Measurements from ENCODE around the gene LAMA2. TPM values are rescaled to one million over a fixed set of nuclear protein-coding genes. Genes with fewer than 3 reads are reported as not detected.

The LAMA2 gene
- total RNA-seq, 2 experiments from 2014 or later: 0.69 to 1.5 TPM

GRCh38 chr6:129314575-129314974 lies 431.6 kb downstream of the LAMA2 start:
- intact Hi-C loops (cut with micrococcal nuclease): no loop called here
- ChIA-PET CTCF (no interaction called here), POLR2A (no interaction called here)
- H3K4me1 Mint-ChIP-seq (ENCODE audit: low read depth): no peaks in the 10 kb centered on the region
- TF ChIP-seq, protein P1, sequence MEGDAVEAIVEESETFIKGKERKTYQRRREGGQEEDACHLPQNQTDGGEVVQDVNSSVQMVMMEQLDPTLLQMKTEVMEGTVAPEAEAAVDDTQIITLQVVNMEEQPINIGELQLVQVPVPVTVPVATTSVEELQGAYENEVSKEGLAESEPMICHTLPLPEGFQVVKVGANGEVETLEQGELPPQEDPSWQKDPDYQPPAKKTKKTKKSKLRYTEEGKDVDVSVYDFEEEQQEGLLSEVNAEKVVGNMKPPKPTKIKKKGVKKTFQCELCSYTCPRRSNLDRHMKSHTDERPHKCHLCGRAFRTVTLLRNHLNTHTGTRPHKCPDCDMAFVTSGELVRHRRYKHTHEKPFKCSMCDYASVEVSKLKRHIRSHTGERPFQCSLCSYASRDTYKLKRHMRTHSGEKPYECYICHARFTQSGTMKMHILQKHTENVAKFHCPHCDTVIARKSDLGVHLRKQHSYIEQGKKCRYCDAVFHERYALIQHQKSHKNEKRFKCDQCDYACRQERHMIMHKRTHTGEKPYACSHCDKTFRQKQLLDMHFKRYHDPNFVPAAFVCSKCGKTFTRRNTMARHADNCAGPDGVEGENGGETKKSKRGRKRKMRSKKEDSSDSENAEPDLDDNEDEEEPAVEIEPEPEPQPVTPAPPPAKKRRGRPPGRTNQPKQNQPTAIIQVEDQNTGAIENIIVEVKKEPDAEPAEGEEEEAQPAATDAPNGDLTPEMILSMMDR (IDR thresholded peaks at IDR 0.05): no peak
- H3K36me3 Mint-ChIP-seq (ENCODE audit: low read depth): no peaks in the 10 kb centered on the region
- H3K27ac Mint-ChIP-seq: no peak overlapping the region
- peaks cover 18% of the 10 kb centered on the region for H3K27me3 Mint-ChIP-seq
- no peaks in the 10 kb centered on the region for H3K9me3 Mint-ChIP-seq
- no peak for ATAC-seq
- no peak for DNase-seq
- H3K4me3 Mint-ChIP-seq: no peak overlapping the region

DNA sequence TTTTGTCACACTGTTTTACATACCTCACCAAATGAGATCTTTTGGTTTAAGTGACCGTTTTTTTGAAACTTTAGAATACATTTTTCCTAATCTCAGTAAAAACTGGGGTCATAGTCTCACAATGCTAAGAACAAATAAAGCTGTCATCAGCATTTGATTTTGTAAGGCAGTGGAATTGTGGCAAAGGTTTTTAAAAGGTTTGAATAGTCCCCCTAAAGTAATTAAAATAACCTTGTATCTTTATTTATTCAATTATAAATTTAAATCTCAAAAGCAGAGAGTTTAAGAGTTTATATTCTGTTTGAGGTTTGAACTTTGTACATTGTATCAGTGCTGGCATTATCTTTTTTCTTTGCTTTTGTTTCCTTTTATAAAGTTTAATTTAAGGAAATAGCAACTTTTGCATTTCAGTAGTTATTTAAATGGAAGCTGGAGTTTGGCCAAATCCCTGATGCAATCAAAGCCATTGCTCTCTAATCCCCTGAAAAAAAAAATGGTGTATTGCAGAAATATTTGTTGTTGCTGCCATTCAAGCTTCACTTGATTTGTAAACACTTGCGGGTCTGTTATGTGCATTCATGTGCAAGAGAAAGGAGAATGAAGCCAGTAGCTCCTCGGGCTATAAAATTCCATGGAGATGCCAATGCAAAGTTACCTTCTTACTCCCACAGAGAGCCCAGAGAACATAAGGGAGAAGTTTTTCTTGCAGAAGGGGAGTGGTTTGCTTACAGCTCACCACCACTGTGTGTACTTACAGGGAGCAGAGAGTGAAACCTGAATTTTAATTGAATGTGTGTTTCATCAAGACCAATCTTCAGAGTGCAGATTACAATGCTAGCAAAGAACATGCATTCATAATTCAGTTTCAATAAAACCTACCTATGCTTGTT lies 435.2 kb downstream of the LAMA2 start:
- Mint-ChIP-seq H3K4me1 (ENCODE audit: low read depth) (no peaks in the 10 kb centered on the region), H3K4me3 (no peak overlapping the region), H3K9me3 (no peaks in the 10 kb centered on the region), H3K27me3 (peaks cover 16% of the 10 kb centered on the region), H3K27ac (no peak overlapping the region), H3K36me3 (ENCODE audit: low read depth) (no peaks in the 10 kb centered on the region)
- POLR2A ChIA-PET: interaction anchor here (0.7 kb wide), 1 partner anchor 1920 kb away, joined by 3 read pairs; no protein-coding TSS in a partner anchor
- no peak for ATAC-seq
- TF ChIP-seq, protein P1 (IDR thresholded peaks at IDR 0.05): no peak
- no peak for DNase-seq
- CTCF ChIA-PET: no interaction called here
- intact Hi-C loops (cut with micrococcal nuclease): no loop called here

GRCh38 chr6:129320892-129321291 lies 438.0 kb downstream of the LAMA2 start:
- no peaks in the 10 kb centered on the region for H3K36me3 Mint-ChIP-seq (ENCODE audit: low read depth)
- DNase-seq (no peak), ATAC-seq (no peak)
- no peak overlapping the region for H3K4me3 Mint-ChIP-seq
- no peak overlapping the region for H3K27ac Mint-ChIP-seq
- peaks cover 15% of the 10 kb centered on the region for H3K27me3 Mint-ChIP-seq
- no peaks in the 10 kb centered on the region for H3K9me3 Mint-ChIP-seq
- H3K4me1 Mint-ChIP-seq (ENCODE audit: low read depth): no peaks in the 10 kb centered on the region
- ChIA-PET POLR2A (no interaction called here), CTCF (interaction anchor here (1.2 kb wide), 1 partner anchor 10 kb away, joined by 3 read pairs; no protein-coding TSS in a partner anchor)
- TF ChIP-seq, protein P1 (IDR thresholded peaks at IDR 0.05): no peak
- intact Hi-C loops (cut with micrococcal nuclease): no loop called here

- Mint-ChIP-seq H3K36me3 (ENCODE audit: low read depth) (no peaks in the 10 kb centered on the region), H3K4me1 (ENCODE audit: low read depth) (no peaks in the 10 kb centered on the region), H3K9me3 (no peaks in the 10 kb centered on the region), H3K4me3 (no peak overlapping the region), H3K27me3 (peaks cover 13% of the 10 kb centered on the region), H3K27ac (no peak overlapping the region)
- ATAC-seq (no peak), DNase-seq (no peak)
- CTCF ChIA-PET: interaction anchor here (1.2 kb wide), 2 partner anchors 9 to 69 kb away, joined by 3 read pairs; no protein-coding TSS in a partner anchor
- POLR2A ChIA-PET: no interaction called here
- TF ChIP-seq, protein P1 (IDR thresholded peaks at IDR 0.05): no peak
- intact Hi-C loops (cut with micrococcal nuclease): no loop called here
Observed at GRCh38 chr6:129321303-129321702, 438.4 kb downstream of the LAMA2 start.

- POLR2A ChIA-PET: no interaction called here
- H3K9me3 Mint-ChIP-seq: no peaks in the 10 kb centered on the region
- H3K36me3 Mint-ChIP-seq (ENCODE audit: low read depth): no peaks in the 10 kb centered on the region
- no peak overlapping the region for H3K4me3 Mint-ChIP-seq
- H3K4me1 Mint-ChIP-seq (ENCODE audit: low read depth): no peaks in the 10 kb centered on the region
- CTCF ChIA-PET: no interaction called here
- no peak overlapping the region for H3K27ac Mint-ChIP-seq
- peaks cover 7% of the 10 kb centered on the region for H3K27me3 Mint-ChIP-seq
- ATAC-seq (no peak), DNase-seq (no peak)
- TF ChIP-seq, protein P1 (IDR thresholded peaks at IDR 0.05): no peak
- intact Hi-C loops (cut with micrococcal nuclease): no loop called here
Observed at GRCh38 chr6:129324345-129324744, 441.4 kb downstream of the LAMA2 start.

All from activated CD8-positive, alpha-beta T cell treated with anti-CD3 and anti-CD28 coated beads for 36 hours (primary cell).